NCI-H1436 treated with DMSO at 0.1 percent for 48 hours (cell line): ENCODE results near the gene TMEM250.

Experiments
- DNase-seq: peaks from one replicate; lab custom pipeline; 2025; lab: John Stamatoyannopoulos, UW

Gene TMEM250

DNA sequence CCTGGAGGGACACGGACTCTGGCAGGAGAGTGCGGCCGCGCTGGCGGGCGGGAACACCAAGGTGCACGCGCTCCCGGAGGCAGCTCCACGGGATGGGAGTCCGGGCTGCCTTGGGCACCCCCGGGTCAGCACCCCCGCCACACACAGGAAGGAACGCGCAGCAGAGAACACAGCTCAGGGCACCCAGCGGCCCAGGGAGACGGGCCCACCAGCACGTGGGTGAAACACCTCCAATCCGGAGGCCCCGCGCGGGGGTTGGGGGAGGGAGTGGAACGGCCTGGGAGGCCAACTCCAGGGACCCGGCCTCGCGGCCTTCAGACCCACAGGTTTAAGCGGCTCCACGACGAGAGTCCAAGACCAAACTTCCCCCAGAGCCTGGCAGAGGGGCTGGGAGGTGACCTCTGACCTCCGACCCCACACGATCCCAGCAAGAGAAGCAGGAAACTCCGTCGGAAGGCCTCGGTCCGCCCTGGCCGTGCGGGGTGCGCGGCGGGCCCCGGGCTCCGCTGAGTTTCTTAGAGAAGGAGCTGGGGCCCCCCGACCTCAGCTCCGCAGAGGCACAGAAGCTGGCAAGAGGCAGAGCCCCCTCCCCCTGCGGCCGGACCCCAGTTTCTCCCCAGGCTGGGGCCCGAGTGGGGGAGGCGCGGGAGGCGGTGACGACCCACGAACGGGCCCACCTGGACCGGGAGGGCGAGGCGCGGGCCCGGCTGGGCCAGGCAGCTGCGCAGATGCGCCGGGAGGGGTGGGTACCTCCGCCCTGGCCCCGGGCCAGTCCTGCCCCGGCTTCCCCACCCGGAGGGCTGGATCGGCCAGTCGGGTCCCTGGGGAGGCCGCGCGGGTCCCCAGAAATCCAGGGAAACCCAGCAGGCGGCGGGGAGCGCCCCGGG, 24.4 kb downstream of the TMEM250 start:
- DNase-seq = no peak

- DNase-seq = no peak
These were observed 25.2 kb downstream of the TMEM250 start for GRCh38 chr9:136093346-136093986.

GRCh38 chr9:136092741-136093140, 25.9 kb downstream of the TMEM250 start:
- no peak for DNase-seq

DNA sequence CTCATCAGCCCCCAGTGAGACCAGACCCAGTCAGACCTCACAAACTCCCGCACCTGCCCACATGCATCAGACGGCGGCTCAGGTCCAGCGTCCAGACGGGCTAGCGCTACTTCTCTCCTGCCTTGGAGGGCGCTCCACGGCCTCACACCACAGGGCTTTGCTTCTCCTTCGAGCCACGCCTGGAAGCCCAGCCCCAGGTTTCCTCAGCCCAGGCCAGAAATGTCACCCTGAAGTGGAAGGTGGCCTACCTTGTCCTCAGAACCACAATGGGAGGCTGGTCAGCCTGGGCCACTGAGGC, 26.4 kb downstream of the TMEM250 start:
- no peak for DNase-seq

- DNase-seq = no peak
These were observed 26.9 kb downstream of the TMEM250 start for GRCh38 chr9:136091582-136092352.

- no peak for DNase-seq
These were observed 27.7 kb downstream of the TMEM250 start for GRCh38 chr9:136090768-136091581.

- no peak for DNase-seq
These were observed 28.5 kb downstream of the TMEM250 start for GRCh38 chr9:136090056-136090735.

GRCh38 chr9:136089697-136090045, 29.0 kb downstream of the TMEM250 start:
- no peak for DNase-seq

- no peak for DNase-seq
These were observed 29.6 kb downstream of the TMEM250 start for GRCh38 chr9:136088939-136089696.

DNA sequence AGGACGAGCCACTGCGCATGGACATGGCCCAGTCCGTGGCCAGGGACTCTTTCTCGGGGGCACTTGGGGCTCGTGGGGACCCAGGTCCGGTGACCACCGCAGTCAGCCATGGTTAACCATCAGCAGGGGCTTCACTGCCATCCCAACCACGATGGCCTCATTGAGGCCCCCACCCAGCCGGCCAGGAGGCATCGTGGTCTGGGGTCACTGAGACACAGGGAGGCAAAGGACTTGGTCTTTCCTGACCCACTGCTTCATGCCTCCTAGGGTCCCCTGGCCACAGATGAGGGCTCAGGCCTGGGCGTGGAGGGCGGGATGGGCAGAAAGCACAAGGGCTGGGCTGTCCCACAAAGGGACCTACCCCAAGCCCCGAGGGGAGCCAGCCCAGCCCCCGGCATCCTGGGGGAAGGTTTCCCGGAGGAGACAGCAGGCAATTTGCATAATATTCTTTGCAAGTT, 30.2 kb downstream of the TMEM250 start:
- no peak for DNase-seq

DNA sequence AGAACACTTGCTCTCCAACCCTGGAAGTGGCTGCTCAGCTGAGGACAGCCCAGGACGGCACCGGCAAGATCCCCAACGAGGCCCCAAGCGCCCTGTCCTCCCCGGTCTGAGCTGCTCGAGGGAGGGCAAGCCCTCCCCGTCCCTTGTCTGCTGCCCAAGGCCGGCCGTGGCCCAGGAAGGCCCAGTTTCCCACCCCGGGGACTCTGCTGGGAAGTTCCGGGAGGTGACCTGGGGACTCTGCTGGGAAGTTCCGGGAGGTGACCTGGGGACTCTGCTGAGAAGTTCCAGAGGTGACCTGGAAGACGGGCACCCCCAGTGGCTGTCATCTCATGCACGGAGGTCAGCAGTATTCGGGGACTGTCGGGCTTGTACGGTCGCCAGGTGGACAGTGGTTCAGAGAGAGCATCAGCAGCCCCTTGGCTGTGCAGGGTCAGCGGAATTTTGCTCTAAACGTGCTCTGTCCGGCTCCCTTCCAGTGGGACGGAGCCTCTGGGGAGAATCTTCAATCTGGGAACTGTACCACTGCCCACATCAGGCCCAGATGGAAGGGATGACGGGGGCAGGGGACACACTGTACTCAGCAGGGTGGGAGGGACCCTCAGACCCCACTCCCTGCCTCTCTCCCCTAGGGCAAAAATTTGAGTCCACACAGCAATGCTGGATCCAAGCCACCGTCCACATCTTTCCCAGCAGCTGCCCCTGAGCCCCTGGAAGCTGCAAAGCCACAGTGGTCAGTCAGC, 30.8 kb downstream of the TMEM250 start:
- DNase-seq = no peak

DNA sequence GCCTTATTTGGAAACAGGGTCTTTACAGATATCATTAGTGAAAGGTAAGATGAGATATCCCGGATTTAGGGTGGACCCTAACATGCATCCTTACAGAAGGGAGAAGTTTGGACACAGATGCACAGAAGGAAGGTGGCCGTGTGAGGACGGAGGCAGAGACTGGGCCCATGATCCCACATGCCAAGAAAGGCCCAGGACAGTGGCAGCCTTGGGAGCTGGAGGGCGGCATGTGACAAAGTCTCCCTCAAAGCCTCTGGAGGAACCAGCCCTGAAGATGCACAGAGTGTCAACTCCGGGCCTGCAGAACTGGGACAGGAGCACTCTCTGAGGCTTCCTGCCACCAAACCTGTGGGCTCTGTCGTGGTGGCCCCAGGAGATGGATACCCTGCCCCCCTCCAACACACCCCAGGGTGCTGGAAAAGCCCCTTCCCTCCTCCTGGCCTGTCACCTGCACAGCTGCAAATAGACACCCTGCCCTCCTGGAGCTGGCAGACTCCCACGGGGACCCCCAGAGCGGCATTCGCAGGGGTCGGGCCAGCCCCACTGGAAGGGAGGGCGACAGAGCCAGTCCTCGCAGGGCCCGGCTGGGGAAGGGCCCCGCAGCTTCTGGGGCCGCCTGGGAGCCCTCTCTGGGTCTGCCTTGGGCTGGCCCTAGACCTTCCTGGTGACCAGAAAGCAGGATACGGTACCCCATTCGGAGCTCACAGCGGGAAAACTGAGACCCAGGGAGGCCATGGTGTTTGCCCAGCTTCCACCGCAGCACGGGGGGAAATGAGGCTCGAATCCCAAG, 31.5 kb downstream of the TMEM250 start:
- DNase-seq = no peak

DNA sequence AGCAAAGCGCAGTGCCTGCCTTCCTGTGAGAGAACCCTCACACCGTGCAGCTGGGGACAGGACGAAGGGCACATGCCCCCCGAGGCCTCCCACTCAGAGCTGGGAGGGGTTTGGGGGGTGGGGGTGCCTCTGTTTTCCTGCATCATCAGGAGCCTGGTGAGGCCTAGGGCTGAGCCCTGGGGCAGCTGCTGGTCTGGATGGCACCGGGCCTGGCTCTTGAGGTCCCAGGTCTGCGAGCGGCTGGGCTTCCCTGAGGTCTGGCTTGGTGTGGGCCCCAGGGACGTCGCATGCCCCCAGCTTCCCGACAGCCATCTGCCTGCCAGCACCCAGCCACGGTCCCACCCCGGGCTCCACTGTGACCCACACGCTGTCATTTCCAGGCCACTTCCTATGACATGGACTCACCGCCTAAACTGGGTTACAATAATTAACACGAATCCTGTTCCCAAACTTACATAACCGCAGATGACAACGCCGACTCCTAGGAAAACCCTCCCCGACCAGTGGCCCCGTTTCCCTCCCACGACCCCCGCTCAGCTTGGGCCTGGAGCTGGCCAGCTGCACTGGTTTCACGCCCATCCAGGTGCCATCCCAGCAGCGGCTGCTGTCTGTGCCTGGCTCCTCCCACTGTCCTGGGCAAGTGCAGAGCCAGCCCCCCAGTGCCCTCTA, 32.3 kb downstream of the TMEM250 start:
- DNase-seq = no peak

GRCh38 chr9:136085815-136086212, 32.9 kb downstream of the TMEM250 start:
- no peak for DNase-seq

- DNase-seq = no peak
These were observed 34.4 kb downstream of the TMEM250 start for GRCh38 chr9:136084063-136084944.

DNA sequence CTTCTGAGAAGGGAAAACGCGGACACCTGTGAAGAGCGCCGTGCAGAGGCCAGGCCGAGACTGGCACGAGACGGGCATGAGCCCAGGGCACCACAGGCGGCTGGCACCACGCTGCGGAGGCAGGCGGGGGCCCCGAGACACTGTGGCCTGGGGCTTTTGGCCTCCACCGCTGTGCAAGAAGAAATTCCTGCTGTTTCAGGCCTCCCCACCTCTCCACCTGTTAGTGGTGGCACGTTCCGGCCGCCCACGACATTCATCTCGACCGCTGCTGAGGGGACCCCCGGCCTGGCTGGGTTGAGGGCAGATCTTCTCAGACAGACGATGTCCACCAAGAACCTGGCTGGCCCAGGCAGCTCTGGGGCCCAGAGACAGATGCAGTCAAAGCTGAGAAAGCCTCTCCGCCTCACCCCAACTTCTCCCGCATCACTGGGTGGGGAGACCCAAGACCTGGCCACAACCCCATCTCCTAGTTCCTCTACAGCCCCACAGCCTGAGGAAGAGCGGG, 35.1 kb downstream of the TMEM250 start:
- DNase-seq = no peak
